Muscle of back (tissue), 11 donors: ENCODE measurements around the gene SH2D3C. TPM values are rescaled to one million over a fixed set of nuclear protein-coding genes. Genes with fewer than 3 reads are reported as not detected.

Experiments
- DNase-seq, 3 donors: peaks; one replicate each; pipeline versions ENCODE4 v3.0.0 to v3.0.0-alpha.2; 2013
- polyA plus RNA-seq, 10 donors: library from polyadenylated mRNA; unstranded; fragments of 120-200 nt; gene quantifications; one replicate each; pipeline ENCODE4 v1.2.1, GENCODE V29; 2013; ENCODE audit not compliant: insufficient read length in 10 of 10

Gene SH2D3C
- polyA plus RNA-seq, 10 donors = 15.5 to 24.4 (median 18.0) TPM

GRCh38 chr9:127723013-127723412 lies 55.5 kb downstream of the SH2D3C start:
- DNase-seq = no peak

GRCh38 chr9:127722055-127722745 lies 56.3 kb downstream of the SH2D3C start:
- DNase-seq = no peak

GRCh38 chr9:127721391-127721821 lies 57.1 kb downstream of the SH2D3C start:
- no peak for DNase-seq

- DNase-seq = no peak
Observed at GRCh38 chr9:127720865-127721227, 57.6 kb downstream of the SH2D3C start.

GRCh38 chr9:127720031-127720864 lies 58.2 kb downstream of the SH2D3C start:
- no peak for DNase-seq

- DNase-seq = no peak
Observed at GRCh38 chr9:127717766-127718165, 60.7 kb downstream of the SH2D3C start.

GRCh38 chr9:127716412-127716811 lies 62.1 kb downstream of the SH2D3C start:
- no peak for DNase-seq

- peak; percentile 96 to 99 (median 98) for DNase-seq
Observed at GRCh38 chr9:127715470-127716337, 62.8 kb downstream of the SH2D3C start, which contains the start of the genes PTRH1 and TTC16. PTRH1 (minus strand) TSS chr9:127715663; CDS start chr9:127715639, 24 bp downstream. TTC16 (plus strand) TSS chr9:127716079; CDS start chr9:127716146, 67 bp downstream.

GRCh38 chr9:127714951-127715469 lies 63.5 kb downstream of the SH2D3C start:
- DNase-seq = no peak

GRCh38 chr9:127714020-127714750 lies 64.3 kb downstream of the SH2D3C start:
- no peak for DNase-seq

- DNase-seq = no peak
Observed at GRCh38 chr9:127712867-127713266, 65.6 kb downstream of the SH2D3C start.

GRCh38 chr9:127712371-127712770 lies 66.1 kb downstream of the SH2D3C start:
- DNase-seq = no peak

- peak in 1 of 3 donors; percentile 69 for DNase-seq
Observed at GRCh38 chr9:127711831-127712274, 66.6 kb downstream of the SH2D3C start.

GRCh38 chr9:127711226-127711701 lies 67.2 kb downstream of the SH2D3C start:
- no peak for DNase-seq

- no peak for DNase-seq
Observed at GRCh38 chr9:127710204-127710783, 68.2 kb downstream of the SH2D3C start.

- no peak for DNase-seq
Observed at GRCh38 chr9:127708952-127709587, 69.4 kb downstream of the SH2D3C start.

GRCh38 chr9:127707766-127708165 lies 70.7 kb downstream of the SH2D3C start:
- DNase-seq = no peak

- no peak for DNase-seq
Observed at GRCh38 chr9:127706836-127707241, 71.6 kb downstream of the SH2D3C start, which contains the start of gene CFAP157. CFAP157 (plus strand) TSS chr9:127706988; CDS start chr9:127707032, 44 bp downstream.

GRCh38 chr9:127705577-127706379 lies 72.7 kb downstream of the SH2D3C start:
- DNase-seq = no peak
